Tibial artery (tissue), 4 donors: ENCODE data around the gene PTPN14.
A peak's percentile ranks its signal among the peaks of the same experiment; 100 is the strongest.

Source experiments
- DNase-seq, 2 donors: peaks; one replicate each; pipeline ENCODE4 v3.0.0-alpha.2; 2019
- H3K27ac ChIP-seq, 2 donors: fragments of 200-600 bp; sonication (generic) in 1 of 2; 1 replicate in 1 of 2; 2 replicates in 1 of 2; pipeline ENCODE4 v1.5.1; 2018 to 2019; ENCODE audit warnings: mild to moderate bottlenecking in 1 of 2
- H3K27me3 ChIP-seq, 2 donors: fragments of 200-600 bp; sonication (generic) in 1 of 2; one replicate each; pipeline versions ENCODE4 v1.5.1 to v1.6.0; 2016 to 2019
- H3K36me3 ChIP-seq, 3 donors: fragments of 200-600 bp; sonication (generic) in 2 of 3; one replicate each; pipeline ENCODE4 v1.5.1; 2016 to 2019; ENCODE audit warnings: mild to moderate bottlenecking in 2 of 3
- H3K4me1 ChIP-seq, 4 donors: fragments of 200-600 bp; sonication (generic) in 2 of 4; 1 replicate in 3 of 4; 2 replicates in 1 of 4; pipeline ENCODE4 v1.5.1; 2016 to 2019
- H3K4me3 ChIP-seq, 2 donors: fragments of 200-600 bp; sonication (generic) in 1 of 2; 1 replicate in 1 of 2; 2 replicates in 1 of 2; pipeline ENCODE4 v1.5.1; 2018 to 2019; ENCODE audit warnings: mild to moderate bottlenecking in 2 of 2
- H3K9me3 ChIP-seq, 3 donors: fragments of 200-600 bp; sonication (generic) in 1 of 3; one replicate each; pipeline ENCODE4 v1.5.1; 2016 to 2019
- CTCF ChIP-seq, 2 experiments: fragments of 200-600 bp in 1 of 2; fragments of 450-650 bp in 1 of 2; IDR thresholded peaks; one replicate each; pipeline ENCODE4 v1.5.1; 2017 to 2019; ENCODE audit warnings: antibody characterized with exemption in 2 of 2, mild to moderate bottlenecking in 1 of 2, moderate library complexity in 1 of 2
- intact Hi-C: fragments of 100-400 bp; cut with DNase I; formaldehyde crosslinking; loops from one replicate; pipeline ENCODE4 v1.15.0; 2023; ENCODE audit warnings: low total_unique reads

PTPN14 gene

GRCh38 chr1:214566158-214567104, 15.0 kb upstream of the PTPN14 start:
- Histone ChIP-seq H3K27me3 (no peaks in the 10 kb centered on the region), H3K9me3 (no peaks in the 10 kb centered on the region), H3K4me3 (no peak overlapping the region), H3K27ac (no peak overlapping the region), H3K36me3 (no peaks in the 10 kb centered on the region), H3K4me1 (peaks cover 0 to 37% (median 4%) of the 10 kb centered on the region in 4 donors)
- no peak for TF ChIP-seq CTCF (IDR thresholded peaks at IDR 0.05)
- intact Hi-C loops: no loop called here
- no peak for DNase-seq

GRCh38 chr1:214565310-214565709, 13.9 kb upstream of the PTPN14 start:
- Histone ChIP-seq H3K27ac (no peak overlapping the region), H3K4me3 (no peak overlapping the region), H3K9me3 (no peaks in the 10 kb centered on the region), H3K27me3 (no peaks in the 10 kb centered on the region), H3K4me1 (peaks cover 0 to 30% (median 4%) of the 10 kb centered on the region in 4 donors), H3K36me3 (no peaks in the 10 kb centered on the region)
- intact Hi-C loops: no loop called here
- no peak for DNase-seq
- no peak for TF ChIP-seq CTCF (IDR thresholded peaks at IDR 0.05)

- DNase-seq: no peak
- Histone ChIP-seq H3K4me3 (no peak overlapping the region), H3K27me3 (no peaks in the 10 kb centered on the region), H3K9me3 (no peaks in the 10 kb centered on the region), H3K36me3 (no peaks in the 10 kb centered on the region), H3K4me1 (peaks cover 0 to 17% (median 4%) of the 10 kb centered on the region in 4 donors), H3K27ac (no peak overlapping the region)
- TF ChIP-seq CTCF (IDR thresholded peaks at IDR 0.05): no peak
- intact Hi-C loops: no loop called here
These were observed 12.5 kb upstream of the PTPN14 start for GRCh38 chr1:214563881-214564280.

GRCh38 chr1:214557952-214558735, 6.7 kb upstream of the PTPN14 start:
- H3K4me3 ChIP-seq: no peak overlapping the region
- no peaks in the 10 kb centered on the region for H3K36me3 ChIP-seq
- DNase-seq: no peak
- intact Hi-C loops: loop anchor here (10.0 kb wide), 1 partner anchor 163 kb away; no protein-coding TSS in a partner anchor
- no peaks in the 10 kb centered on the region for H3K27me3 ChIP-seq
- H3K27ac ChIP-seq: no peak overlapping the region
- no peak for TF ChIP-seq CTCF (IDR thresholded peaks at IDR 0.05)
- H3K4me1 ChIP-seq: peaks cover 0 to 3% (median 1%) of the 10 kb centered on the region in 4 donors
- no peaks in the 10 kb centered on the region for H3K9me3 ChIP-seq

- TF ChIP-seq CTCF (IDR thresholded peaks at IDR 0.05): no peak
- Histone ChIP-seq H3K9me3 (no peaks in the 10 kb centered on the region), H3K27ac (peak overlapping the region; percentile 98), H3K27me3 (no peaks in the 10 kb centered on the region), H3K4me3 (no peak overlapping the region), H3K36me3 (no peaks in the 10 kb centered on the region), H3K4me1 (peaks cover 0 to 29% (median 21%) of the 10 kb centered on the region in 4 donors)
- DNase-seq: no peak
- intact Hi-C loops: loop anchor here (10.0 kb wide), 1 partner anchor 158 kb away; no protein-coding TSS in a partner anchor
These were observed 1.8 kb upstream of the PTPN14 start for GRCh38 chr1:214553142-214553710.
